ENCODE measurements around the gene IFNA2.
A peak's percentile ranks its signal among the peaks of the same experiment; 100 is the strongest.
"Not testable (repeated sequence)": the region's sequence is repeated elsewhere in the genome, so short reads cannot be mapped to it uniquely, and the experiment has no call there.

The IFNA2 gene

GRCh38 chr9:21383627-21384026 is 1.6 kb downstream of the IFNA2 start:
- no peak for DNase-seq (ENCODE audit: low read depth in 3 of 3, low spot score in 1 of 3)

GRCh38 chr9:21381448-21382339 is 3.5 kb downstream of the IFNA2 start:
- no peak for DNase-seq (ENCODE audit: low read depth in 3 of 3, low spot score in 1 of 3)

- DNase-seq (ENCODE audit: low read depth in 3 of 3, low spot score in 1 of 3), result not testable (repeated sequence)
Measured at GRCh38 chr9:21371467-21371866, 13.7 kb downstream of the IFNA2 start.

- DNase-seq (ENCODE audit: low read depth in 3 of 3, low spot score in 1 of 3), result no peak
Measured at GRCh38 chr9:21367957-21368356, 17.2 kb downstream of the IFNA2 start, which contains the start of gene IFNA13. TSS of gene IFNA13 (minus strand) at chr9:21368057. CDS start at chr9:21368010, 47 bp downstream.

- DNase-seq (ENCODE audit: low read depth in 3 of 3, low spot score in 1 of 3), result not testable (repeated sequence)
Measured at GRCh38 chr9:21367169-21367568, 18.0 kb downstream of the IFNA2 start.

GRCh38 chr9:21362287-21362686 is 22.9 kb downstream of the IFNA2 start:
- no peak for DNase-seq (ENCODE audit: low read depth in 3 of 3, low spot score in 1 of 3)

- DNase-seq (ENCODE audit: low read depth in 3 of 3, low spot score in 1 of 3), result no peak
Measured at GRCh38 chr9:21357479-21358460, 27.4 kb downstream of the IFNA2 start.

GRCh38 chr9:21350787-21351186 is 34.4 kb downstream of the IFNA2 start, which contains the start of gene IFNA6:
TSS of gene IFNA6 (minus strand) at chr9:21350887. CDS start at chr9:21350887, 0 bp downstream.
- DNase-seq (ENCODE audit: low read depth in 3 of 3, low spot score in 1 of 3), result no peak

- no peak for DNase-seq (ENCODE audit: low read depth in 3 of 3, low spot score in 1 of 3)
Measured at GRCh38 chr9:21348430-21348970, 36.7 kb downstream of the IFNA2 start.

GRCh38 chr9:21340735-21341134 is 44.5 kb downstream of the IFNA2 start:
- no peak for DNase-seq (ENCODE audit: low read depth in 3 of 3, low spot score in 1 of 3)

GRCh38 chr9:21336457-21336856 is 48.7 kb downstream of the IFNA2 start:
- DNase-seq (ENCODE audit: low read depth in 3 of 3, low spot score in 1 of 3), result no peak

- peak; percentile 63 to 73 (median 69) for DNase-seq (ENCODE audit: low read depth in 3 of 3, low spot score in 1 of 3)
Measured at GRCh38 chr9:21334701-21335632, 50.2 kb downstream of the IFNA2 start, which contains the start of gene KLHL9. TSS of gene KLHL9 (minus strand) at chr9:21335404. CDS start at chr9:21334859, 545 bp downstream.

Data from stimulated activated CD4-positive, alpha-beta T cell treated with anti-CD3 and anti-CD28 coated beads, TNF-alpha, amount 100 ng/mL, for 1 hour (primary cell).